Panc1 (cell line): ENCODE measurements around the gene GNPNAT1. TPM values are rescaled to one million over a fixed set of nuclear protein-coding genes. Genes with fewer than 3 reads are reported as not detected.
A peak's percentile ranks its signal among the peaks of the same experiment; 100 is the strongest.

Experiments used
- ATAC-seq: fragments of 200-7000 bp; cut with Tn5 transposase; 2 replicates; pipeline ENCODE4 v1.9.1; 2020; ENCODE audit warnings: mild to moderate bottlenecking, moderate library complexity
- BruUV-seq: library from RNA; stranded (reverse); fragments of 400-500 nt; replicated peaks from 2 replicates; lab custom pipeline; 2021; lab: Mats Ljungman, UMichigan
- CTCF ChIA-PET: fragments of 300-600 bp; sonication (Branson Sonifier 250); formaldehyde crosslinking; loops from one replicate; lab custom pipeline; 2022; ENCODE audit warnings: antibody characterized with exemption; lab: Charles Lee
- POLR2A ChIA-PET: fragments of 300-600 bp; sonication (Branson Sonifier 250); formaldehyde crosslinking; loops from one replicate; lab custom pipeline; 2022; ENCODE audit warnings: antibody characterized with exemption; lab: Charles Lee
- DNase-seq: peaks from one replicate; pipeline ENCODE4 v3.0.0-alpha.2; 2010; ENCODE audit warnings: low read depth, low spot score
- H3K27ac ChIP-seq: 2 replicates; pipeline ENCODE4 v1.5.1; 2011; ENCODE audit warnings: mild to moderate bottlenecking, low read length, inconsistent platforms
- H3K27me3 ChIP-seq: fragments of 200-500 bp; sonication (Bioruptor generic); 2 replicates; pipeline ENCODE4 v1.6.0; 2014; ENCODE audit warnings: low read length, inconsistent platforms; ENCODE audit not compliant: control insufficient read depth, insufficient read depth
- H3K36me3 ChIP-seq: fragments of 200-500 bp; sonication (Bioruptor generic); 2 replicates; pipeline ENCODE4 v1.5.1; 2014; ENCODE audit warnings: inconsistent platforms, mild to moderate bottlenecking, low read length, moderate library complexity; ENCODE audit not compliant: control insufficient read depth, insufficient read depth
- H3K4me1 ChIP-seq: 2 replicates; pipeline ENCODE4 v1.5.1; 2011; ENCODE audit warnings: inconsistent platforms, mild to moderate bottlenecking, low read length, moderate library complexity; ENCODE audit not compliant: control insufficient read depth, insufficient read depth
- H3K4me3 ChIP-seq, 2 experiments: 2 replicates each; pipeline ENCODE4 v1.5.1; 2011 to 2012; ENCODE audit warnings: low read depth in 2 of 2, low read length in 2 of 2, mild to moderate bottlenecking in 2 of 2, inconsistent platforms in 1 of 2, moderate library complexity in 1 of 2
- H3K9me3 ChIP-seq: fragments of 200-500 bp; sonication (Bioruptor generic); 2 replicates; pipeline ENCODE4 v1.5.1; 2014; ENCODE audit warnings: low read depth, mild to moderate bottlenecking, inconsistent platforms, low read length, moderate library complexity; ENCODE audit not compliant: control insufficient read depth, insufficient read depth
- CTCF ChIP-seq: fragments of 450-650 bp; IDR thresholded peaks from 2 replicates; pipeline ENCODE4 v1.5.1; 2017; ENCODE audit warnings: mild to moderate bottlenecking
- POLR2AphosphoS5 ChIP-seq: IDR thresholded peaks from 2 replicates; pipeline ENCODE4 v1.6.1; 2012; ENCODE audit warnings: mild to moderate bottlenecking, low read depth, low read length, moderate library complexity
- REST ChIP-seq, 2 experiments: IDR thresholded peaks; 2 replicates each; pipeline ENCODE4 v1.6.1; 2011 to 2012; ENCODE audit warnings: low read depth in 2 of 2, control low read depth in 1 of 2, low read length in 1 of 2, mild to moderate bottlenecking in 1 of 2, moderate library complexity in 1 of 2; ENCODE audit not compliant: insufficient read depth in 1 of 2
- SIN3A ChIP-seq: IDR thresholded peaks from 2 replicates; pipeline ENCODE4 v1.6.1; 2012; ENCODE audit warnings: low read depth, mild to moderate bottlenecking, low read length, moderate library complexity, borderline replicate concordance; ENCODE audit not compliant: insufficient read depth
- TCF7L2 ChIP-seq: IDR thresholded peaks from 2 replicates; pipeline ENCODE4 v1.6.1; 2011; ENCODE audit warnings: mild to moderate bottlenecking, low read depth, low read length, inconsistent platforms
- in situ Hi-C: cut with HindIII; loops from 2 replicates; pipeline ENCODE4 v1.10.0; 2016; ENCODE audit warnings: low sequenced_read_pairs, low pct_unique_long_range_greater_than_20kb
- intact Hi-C: fragments of 100-400 bp; cut with micrococcal nuclease; formaldehyde crosslinking; loops from one replicate; pipeline ENCODE4 v1.10.0; 2022; ENCODE audit not compliant: unreplicated experiment
- total RNA-seq: library from RNA; stranded (reverse); gene quantifications from one replicate; pipeline ENCODE4 v1.2.1, GENCODE V29; 2021; ENCODE audit not compliant: unreplicated experiment

Gene GNPNAT1
- total RNA-seq, 1 experiment from 2014 or later = 22.2 TPM

GRCh38 chr14:52730709-52731111 is 60.7 kb downstream of the GNPNAT1 start:
- H3K4me1 ChIP-seq = no peaks in the 10 kb centered on the region
- ChIA-PET POLR2A (interaction anchor here (0.7 kb wide), 1 partner anchor 51 kb away, joined by 7 read pairs; no protein-coding TSS in a partner anchor), CTCF (no interaction called here)
- in situ Hi-C loops (no loop called here), intact Hi-C loops (no loop called here)
- H3K36me3 ChIP-seq = peaks cover 15% of the 10 kb centered on the region
- ATAC-seq (no peak), DNase-seq (no peak)
- H3K9me3 ChIP-seq = no peaks in the 10 kb centered on the region
- BruUV-seq = no TSS peak
- H3K27ac ChIP-seq = peak overlapping the region; percentile 85
- H3K27me3 ChIP-seq = no peaks in the 10 kb centered on the region
- H3K4me3 ChIP-seq = peak overlapping the region; percentile 85 to 91
- TF ChIP-seq REST (IDR thresholded peaks at IDR 0.05; ENCODE audit: insufficient read depth in 1 of 2, low read depth in 2 of 2, low read length in 1 of 2) = no peak
- TF ChIP-seq SIN3A = no peak
- TF ChIP-seq POLR2AphosphoS5 = no peak
- TF ChIP-seq TCF7L2 = no peak
- no peak for TF ChIP-seq CTCF

GRCh38 chr14:52729925-52730708 is 61.3 kb downstream of the GNPNAT1 start, which contains the start of gene STYX:
STYX (plus strand) TSS chr14:52730166; CDS start chr14:52730475, 309 bp downstream.
- H3K36me3 ChIP-seq = peaks cover 15% of the 10 kb centered on the region

More at GRCh38 chr14:52729925-52730708, 61.3 kb downstream of the GNPNAT1 start, which contains the start of gene STYX:
- Histone ChIP-seq H3K4me3 (peak within 1 kb of the TSS; percentile 85 to 91), H3K27ac (peak within 1 kb of the TSS; percentile 85), H3K9me3 (no peaks in the 10 kb centered on the region), H3K4me1 (no peaks in the 10 kb centered on the region), H3K27me3 (no peaks in the 10 kb centered on the region)
- intact Hi-C loops (no loop called here), in situ Hi-C loops (no loop called here)
- POLR2A ChIA-PET = interaction anchor here (0.6 kb wide), 1 partner anchor 1959 kb away, joined by 3 read pairs; no protein-coding TSS in a partner anchor
- peak; percentile 68 for DNase-seq
- CTCF ChIA-PET = no interaction called here
- TF ChIP-seq SIN3A (peak; percentile 79; the same call in 1 of the 2 replicates), TCF7L2 (no peak), REST (IDR thresholded peaks at IDR 0.05; ENCODE audit: insufficient read depth in 1 of 2, low read depth in 2 of 2, low read length in 1 of 2) (no peak), CTCF (no peak), POLR2AphosphoS5 (peak; percentile 72)
- ATAC-seq = peak; percentile 99
- BruUV-seq = no TSS peak
